GM19324 (cell line): ENCODE measurements around the gene VPS41.

ENCODE experiments used
- ATAC-seq: cut with Tn5 transposase; IDR thresholded peaks from one replicate; pipeline ENCODE4 v1.9.1; 2021; ENCODE audit warnings: mild to moderate bottlenecking, moderate library complexity; ENCODE audit not compliant: unreplicated experiment, low FRiP score

VPS41 gene

DNA sequence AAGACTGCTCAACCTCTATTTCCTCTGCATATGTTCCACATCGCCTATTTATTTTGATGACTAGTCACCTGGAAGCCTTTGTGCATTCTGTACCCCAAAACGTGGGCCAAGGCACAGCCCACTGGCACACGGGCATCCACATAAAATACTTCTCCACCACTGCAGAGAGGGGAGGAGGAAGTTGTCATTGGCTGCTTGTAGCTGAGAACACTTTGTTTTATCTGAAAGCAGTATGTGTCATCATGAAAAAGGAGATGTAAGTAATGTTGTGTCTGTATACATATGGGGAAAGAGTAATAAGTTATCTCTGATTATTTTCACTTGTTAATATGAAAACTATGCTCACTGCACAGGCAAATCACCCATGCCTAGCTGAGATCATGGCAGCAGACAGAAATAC, 229.6 kb downstream of the VPS41 start:
- no peak for ATAC-seq

DNA sequence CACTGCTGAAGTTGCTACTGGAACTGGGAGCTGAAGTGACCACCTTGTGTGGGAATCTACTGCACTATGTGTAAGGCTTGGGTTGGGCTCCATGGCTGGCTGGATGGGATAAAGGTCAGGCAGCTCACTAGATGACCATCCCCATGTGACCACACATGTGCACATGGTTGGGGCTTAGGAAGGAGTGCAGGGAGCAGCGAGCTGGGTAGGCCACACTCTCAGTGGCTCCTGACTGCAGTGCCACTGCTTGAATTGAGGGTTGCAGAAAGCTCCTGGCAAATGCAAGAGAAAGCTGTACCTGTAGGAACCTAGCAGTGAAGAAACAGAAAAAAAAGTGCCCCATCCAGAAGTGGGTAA, 230.3 kb downstream of the VPS41 start:
- no peak for ATAC-seq

DNA sequence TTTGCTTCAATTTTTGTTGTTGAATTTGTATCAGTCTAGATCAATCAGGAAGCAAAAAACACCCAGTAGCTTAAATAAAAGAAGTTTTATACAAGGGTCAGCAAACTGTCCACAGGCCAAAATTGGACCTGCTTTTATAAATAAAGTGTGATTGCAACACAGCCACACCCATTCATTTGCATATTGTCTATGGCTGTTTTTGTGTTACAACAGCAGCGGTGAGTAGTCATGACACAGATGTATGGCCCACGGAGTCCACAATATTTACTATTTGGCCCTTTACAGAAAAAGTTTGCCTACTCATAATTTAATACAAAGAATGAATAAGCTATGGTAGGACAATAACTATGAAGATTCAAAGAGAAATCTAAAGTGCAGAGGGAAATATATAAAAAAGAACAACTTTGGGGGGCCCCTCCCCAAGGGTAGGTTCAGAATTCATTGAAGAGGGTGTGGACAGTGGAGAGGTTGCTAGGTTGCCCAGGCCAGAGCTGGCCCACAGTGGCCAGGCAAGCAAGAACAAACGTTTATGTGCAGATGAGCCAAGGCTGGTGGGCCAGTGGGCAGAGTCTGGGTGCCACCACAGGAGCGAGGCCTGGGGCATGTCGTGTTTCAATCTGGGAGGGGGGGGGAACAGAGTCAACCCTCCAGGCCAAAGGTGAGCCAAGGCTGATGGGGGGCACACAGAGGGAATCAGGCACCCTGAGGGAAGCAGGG, 230.9 kb downstream of the VPS41 start:
- ATAC-seq, result no peak

DNA sequence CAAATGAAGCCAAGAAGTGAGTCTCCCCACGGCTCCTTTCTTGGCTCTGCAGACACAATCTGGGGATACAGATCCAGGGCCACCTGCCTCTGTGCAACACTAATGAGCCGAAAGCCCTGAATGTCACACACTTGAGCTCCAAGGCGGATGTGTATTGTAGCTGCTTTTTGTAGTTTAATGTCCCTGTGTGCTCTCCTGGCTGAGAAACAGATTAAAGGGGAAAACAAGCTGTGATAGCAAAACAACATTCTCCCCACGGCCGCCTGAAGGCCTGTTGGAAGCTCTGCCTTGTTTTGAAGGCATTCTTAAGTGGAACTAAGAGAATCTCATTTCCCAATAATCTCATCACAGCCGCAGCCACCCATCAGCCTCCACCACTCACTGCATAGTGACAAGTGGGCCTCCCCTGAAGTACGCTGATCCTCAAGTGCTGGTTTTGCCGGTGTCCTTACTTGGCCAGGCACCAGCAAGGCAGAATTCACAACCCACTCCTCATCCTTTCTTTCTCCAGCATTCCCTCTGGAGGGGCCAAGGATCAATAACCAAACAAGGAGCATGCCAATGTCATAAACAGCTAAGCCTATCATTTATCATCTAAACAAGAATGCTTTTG, 233.4 kb downstream of the VPS41 start:
- no peak for ATAC-seq

DNA sequence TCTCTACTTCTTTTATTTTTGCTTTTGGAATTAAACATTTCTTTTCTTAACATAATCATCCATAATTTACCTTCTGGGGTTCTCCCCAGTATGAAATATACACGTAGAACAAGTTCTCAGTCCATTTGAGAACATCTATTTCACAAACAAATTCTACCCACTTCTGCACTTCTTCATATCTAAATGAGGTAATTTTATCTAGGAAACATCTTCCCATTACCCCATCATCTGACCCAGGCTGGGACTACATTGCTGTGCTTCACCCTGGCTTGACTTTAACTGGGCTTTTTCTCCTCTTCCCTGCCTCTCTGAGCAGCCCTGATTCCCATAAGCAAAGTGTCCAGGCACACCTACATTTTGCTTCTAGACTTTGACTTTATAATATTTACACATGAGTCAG, 234.5 kb downstream of the VPS41 start:
- ATAC-seq, result no peak

DNA sequence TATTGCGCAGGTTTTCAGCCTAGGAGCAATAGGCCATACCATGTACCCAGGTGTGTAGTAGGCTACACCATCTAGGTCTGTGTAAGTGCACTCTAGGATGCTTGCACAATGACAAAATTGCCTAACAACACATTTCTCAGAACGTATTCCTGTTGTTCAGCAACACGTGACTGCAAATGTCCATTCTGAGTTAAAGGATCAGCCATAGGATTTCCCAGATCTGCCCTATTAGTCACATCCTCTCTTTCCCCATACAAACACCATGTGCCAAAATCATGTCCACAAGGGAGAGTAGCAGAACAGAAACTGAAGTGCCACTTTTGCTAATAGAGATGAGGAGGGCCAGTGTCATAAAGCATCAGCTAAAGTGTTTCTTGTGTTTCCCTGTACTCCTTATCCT, 235.2 kb downstream of the VPS41 start:
- no peak for ATAC-seq
